Muscle of back (tissue), 11 donors: ENCODE data around the gene MEGF11. TPM values are rescaled to one million over a fixed set of nuclear protein-coding genes. Genes with fewer than 3 reads are reported as not detected.

ENCODE experiments used
- DNase-seq, 3 donors: peaks; one replicate each; pipeline versions ENCODE4 v3.0.0 to v3.0.0-alpha.2; 2013
- polyA plus RNA-seq, 10 donors: library from polyadenylated mRNA; unstranded; fragments of 120-200 nt; gene quantifications; one replicate each; pipeline ENCODE4 v1.2.1, GENCODE V29; 2013; ENCODE audit not compliant: insufficient read length in 10 of 10

The MEGF11 gene
- polyA plus RNA-seq, 10 donors: 0.06 to 0.57 (median 0.35) TPM

DNA sequence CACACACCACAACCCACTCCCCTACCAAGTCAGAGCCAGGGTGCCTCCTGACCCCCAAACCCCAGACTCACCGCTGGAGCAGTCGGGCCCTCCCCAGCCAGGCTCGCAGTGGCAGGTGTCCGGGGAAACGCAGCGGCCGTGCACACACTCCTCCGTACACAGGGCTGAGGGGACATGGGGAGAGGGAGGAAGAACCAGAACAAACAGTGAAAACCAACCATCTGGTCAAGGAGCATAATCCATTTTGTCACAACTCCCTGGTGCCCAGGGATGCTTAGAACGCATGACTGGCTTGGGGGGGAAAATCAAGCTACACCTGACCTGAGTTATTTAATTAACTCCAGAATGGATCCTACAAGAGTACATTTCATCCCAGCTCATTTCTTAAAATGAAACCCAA lies 159.2 kb downstream of the MEGF11 start:
- no peak for DNase-seq

DNA sequence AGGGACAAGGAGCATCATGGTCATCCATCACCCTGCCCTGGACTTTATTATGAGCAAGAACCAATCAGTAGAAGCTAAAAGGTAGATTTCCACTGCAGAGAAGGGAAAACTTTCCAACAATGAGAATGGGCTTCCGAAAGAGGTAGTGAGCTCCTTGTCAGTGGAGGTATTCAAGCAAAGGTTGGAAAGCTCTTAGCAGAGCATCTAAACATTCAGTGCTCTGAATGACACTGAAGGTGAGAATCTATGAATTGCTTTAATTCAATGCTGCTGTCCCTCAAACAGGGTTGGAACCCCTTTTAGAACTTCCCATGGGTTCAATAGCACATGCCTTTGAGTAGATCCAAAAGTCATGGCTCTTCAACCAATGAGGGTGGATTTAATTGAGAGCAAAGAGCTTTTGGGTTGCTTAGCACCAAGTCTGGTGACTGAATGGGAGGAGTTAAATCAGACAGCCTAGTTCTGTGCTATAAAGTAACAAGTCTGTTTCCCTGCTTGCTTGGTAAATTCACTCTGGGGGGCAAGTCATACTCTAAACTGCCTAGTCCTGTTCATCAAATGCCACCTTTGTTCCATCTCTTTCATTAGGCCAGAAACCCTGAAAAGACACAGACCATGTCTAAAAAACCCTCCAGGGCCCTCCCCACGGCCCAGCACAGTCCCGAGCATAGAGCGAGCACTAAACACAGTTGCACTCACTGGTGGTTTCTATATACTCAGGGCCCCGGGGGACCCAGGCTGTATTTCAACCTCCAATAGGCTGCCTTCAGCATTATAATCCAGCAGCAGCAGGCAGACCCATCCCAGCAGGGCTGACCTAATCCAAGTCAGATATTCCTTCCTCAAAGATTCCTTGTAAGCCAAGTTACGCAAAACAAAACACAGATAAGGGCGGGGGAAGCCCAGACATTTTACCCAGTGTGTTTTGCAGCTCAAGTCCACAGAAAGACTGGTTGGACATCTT lies 161.2 kb downstream of the MEGF11 start:
- no peak for DNase-seq

- no peak for DNase-seq
Observed at GRCh38 chr15:66089509-66089908, 164.0 kb downstream of the MEGF11 start.

- DNase-seq: peak; percentile 47 to 60 (median 56)
Observed at GRCh38 chr15:66089049-66089448, 164.5 kb downstream of the MEGF11 start.

GRCh38 chr15:66085128-66085527 lies 168.4 kb downstream of the MEGF11 start:
- DNase-seq: no peak

- DNase-seq: no peak
Observed at GRCh38 chr15:66084704-66085103, 168.8 kb downstream of the MEGF11 start.

DNA sequence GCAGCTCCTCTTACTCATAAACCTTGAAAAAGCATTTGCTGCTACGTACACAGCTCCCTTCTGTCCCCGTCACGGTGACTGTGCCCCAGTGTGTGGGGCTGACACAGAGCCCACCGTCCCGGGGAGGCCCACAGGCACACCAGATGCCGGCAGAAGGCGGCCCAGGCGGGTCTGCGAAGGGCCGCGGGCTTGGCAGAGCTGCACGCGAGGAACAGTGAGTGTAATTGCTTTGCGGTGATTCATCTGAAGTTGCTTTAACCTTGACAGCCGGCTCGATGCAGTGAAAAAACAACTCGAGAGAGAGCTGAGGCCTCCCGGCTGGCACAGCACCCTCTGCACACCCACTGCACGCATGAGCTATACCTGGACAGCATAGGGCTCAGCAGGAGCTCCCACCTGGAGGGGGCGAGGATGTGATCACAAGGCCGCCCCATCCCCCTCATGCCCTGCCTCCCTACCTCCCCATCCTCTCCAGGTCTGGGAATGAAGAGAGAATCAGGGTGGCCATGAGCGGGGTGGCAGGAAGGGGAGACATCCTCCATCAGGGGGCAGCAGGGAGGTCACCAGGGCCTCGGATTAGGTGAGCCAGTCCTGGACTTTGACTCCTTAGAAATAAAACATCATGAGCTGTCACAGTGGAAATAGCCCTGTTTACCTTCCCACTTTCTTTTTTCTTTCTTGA lies 172.7 kb downstream of the MEGF11 start:
- DNase-seq: no peak

DNA sequence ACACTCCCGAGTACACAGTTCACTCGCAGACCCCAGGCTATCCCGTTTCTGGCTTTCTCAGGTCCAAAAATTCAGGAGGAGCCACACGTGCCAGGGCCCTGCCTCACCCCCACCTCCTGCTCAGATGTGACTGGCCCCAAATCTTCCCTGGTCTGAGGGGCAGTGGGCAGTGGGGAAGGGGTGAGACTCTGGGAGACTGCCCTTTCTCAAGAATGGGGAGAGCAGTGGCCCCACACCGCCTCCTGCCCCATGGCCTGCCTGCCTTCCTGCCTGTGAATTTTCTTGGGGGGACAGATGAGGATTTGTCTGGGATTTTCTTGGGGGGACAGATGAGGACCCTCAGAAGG lies 174.6 kb downstream of the MEGF11 start:
- DNase-seq: no peak

DNA sequence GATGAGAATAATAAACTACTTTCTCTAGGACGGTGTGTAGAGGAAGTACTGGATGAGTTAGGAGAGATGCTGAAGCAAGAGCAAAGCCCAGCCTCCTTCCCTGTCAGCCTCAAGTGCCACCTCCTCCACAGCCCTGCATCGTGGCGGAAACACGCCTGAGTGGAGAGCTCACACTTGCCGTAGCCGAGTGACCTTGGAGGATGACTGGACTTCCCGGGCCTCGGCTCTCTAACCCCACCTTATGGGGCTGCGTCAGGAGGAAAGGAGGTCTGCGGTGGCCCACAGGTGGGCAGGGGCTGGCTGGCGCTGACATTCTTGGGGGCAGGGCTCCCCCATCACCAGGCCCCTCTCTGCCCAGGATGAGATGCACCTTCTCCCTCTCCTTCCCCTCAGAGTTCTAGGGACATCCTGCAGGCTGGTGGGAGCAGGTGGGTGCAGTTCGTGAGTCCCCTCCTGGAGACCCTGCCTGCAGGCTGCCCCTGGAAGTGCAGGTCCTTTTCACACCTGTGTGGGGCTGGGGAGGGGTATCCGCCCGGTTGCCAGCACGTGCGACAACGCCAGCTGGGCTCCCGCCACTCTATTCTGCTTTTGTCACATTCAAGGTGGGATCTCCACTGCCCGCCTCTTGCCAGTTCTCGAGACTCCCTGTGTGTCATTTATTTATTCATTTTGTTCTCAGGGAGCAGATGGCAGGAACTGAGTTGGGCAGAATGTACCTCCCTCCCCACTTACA lies 175.2 kb downstream of the MEGF11 start:
- DNase-seq: no peak

DNA sequence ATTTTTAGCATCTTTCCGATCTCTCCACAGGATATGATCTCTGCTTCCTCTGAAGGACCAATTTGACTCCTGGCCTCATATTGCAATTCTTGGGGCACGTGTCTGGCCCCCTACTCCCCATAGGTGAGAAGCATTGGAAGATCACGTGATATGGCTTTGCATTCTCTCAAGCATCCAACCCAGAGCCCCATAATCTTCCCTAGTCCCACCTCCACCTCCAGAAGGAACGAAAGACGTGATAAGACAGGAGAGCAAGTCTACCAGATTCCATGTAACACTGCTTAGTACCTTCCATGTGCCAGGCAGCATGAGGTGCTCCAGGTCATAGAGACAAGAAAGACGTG lies 176.3 kb downstream of the MEGF11 start:
- no peak for DNase-seq

DNA sequence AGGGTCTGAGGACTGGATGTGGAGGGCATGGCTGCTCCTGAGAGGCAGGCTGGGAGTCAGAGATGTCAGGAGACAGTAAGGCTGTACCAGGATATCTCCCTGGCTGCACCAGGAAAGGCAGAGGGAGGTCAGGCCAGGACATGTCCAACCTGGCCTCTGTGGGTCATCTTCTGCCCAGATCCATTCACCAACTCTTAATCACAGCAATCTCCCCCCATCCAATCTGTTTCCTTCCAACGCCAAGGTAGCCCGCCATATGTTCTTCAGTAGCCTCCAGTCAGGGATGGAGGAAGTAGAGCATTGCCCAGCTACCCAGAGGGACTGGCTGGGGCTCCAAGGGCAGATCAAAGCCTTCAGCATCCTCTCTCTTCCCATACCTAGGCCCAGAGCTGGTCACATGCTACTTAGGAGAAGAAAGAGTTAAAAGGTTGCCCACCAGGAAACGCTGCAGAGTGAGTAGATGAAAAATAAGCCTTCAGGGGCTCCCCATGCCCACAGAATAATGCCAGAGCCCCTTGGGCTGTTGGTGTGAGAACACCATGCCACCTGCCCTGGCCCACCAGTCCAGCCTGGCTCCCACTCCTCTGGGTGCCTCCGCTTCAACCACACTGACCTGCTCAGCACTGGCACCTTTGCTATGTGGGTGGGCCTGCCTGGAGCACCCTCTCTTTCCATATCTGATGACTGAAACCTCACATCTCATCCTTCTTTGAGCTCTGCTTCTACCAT lies 176.8 kb downstream of the MEGF11 start:
- no peak for DNase-seq

DNA sequence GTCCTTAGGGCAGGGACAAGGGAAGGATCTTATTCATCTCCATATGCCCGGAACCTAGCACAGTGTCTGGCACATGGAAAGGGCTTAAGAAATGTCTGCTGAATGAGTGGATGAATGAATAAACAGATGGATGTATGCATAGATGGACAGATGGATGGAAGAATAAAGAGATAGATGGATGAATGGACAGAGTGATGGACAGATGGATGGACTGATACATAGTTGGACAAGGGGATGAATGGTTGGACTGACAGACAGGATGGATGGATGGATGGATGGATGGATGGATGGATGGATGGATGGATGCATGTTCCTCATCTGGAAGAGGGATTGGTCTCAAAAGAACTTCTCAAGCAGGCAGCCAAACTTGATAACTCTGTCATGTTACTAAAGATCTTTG lies 177.6 kb downstream of the MEGF11 start:
- DNase-seq: no peak

- DNase-seq: no peak
Observed at GRCh38 chr15:66072616-66073361, 180.8 kb downstream of the MEGF11 start.

GRCh38 chr15:66071921-66072295 lies 181.6 kb downstream of the MEGF11 start:
- DNase-seq: no peak

DNA sequence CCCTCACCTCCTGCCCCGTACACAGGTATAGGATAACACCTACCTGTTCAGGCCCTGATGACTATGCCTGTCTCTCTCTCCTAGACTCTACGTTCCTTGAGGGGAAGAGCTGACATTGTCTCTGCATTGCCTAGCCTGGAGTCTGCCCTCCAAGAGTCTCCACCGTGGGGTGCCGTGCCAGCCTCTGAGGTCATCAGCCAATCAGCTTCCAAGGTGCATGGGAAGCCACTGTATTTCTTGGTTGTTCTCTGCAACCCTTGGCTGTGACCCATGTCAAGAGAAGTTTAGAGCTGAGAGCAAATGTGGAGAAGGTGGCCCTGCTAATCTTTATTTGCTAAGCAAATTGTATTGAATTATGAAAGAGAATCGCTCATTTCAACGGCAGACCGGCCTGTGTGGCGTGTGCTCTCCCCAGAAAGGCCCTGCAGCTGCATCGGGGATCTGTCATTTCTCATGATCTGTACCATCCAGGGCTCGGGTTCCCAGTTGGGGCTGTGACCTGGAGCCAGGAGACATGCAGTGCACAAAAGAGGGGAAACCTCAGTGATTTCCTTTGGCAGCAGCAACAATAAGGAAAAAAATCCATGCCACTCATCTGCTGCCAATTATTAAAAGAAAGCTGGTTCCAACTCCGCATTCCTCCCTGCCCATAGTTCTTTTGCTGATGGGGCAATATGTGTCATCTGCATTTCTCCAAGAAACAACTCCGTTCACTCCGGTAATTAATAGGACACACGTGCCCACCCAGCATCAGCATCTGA lies 182.2 kb downstream of the MEGF11 start:
- DNase-seq: no peak

DNA sequence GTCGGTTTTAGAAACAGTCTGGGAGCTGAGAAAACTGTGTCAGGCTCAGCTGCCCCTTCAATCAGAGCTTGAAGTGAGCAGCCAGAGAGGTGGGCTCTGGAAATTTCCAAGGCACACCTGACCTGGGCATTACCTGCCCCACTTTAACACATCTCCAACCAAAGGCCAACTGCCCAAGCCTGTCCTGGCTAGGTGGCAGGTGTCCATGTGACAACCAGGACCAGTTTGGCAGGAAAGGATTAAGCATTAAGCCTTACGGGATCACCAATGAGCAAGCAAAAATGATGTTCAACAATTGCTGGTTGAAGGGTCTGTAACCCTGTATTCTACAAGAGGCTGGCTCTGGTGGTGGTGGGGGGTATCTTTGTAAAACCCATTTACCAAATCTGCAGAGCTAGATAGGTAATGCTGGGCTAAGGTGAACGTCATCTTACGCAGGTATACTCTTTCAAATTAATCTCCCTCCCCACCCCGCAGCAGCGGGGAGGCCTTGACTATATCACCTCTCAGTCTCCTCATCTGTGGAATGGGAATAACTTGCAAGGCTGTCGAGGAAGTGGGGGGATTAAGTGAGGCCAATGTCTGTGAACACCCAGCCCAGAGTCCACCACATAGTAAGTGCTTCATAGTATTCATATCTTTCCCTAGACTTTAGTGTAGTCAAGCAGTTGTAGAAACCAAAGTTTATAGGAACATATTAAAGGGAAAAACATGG lies 183.2 kb downstream of the MEGF11 start:
- no peak for DNase-seq

DNA sequence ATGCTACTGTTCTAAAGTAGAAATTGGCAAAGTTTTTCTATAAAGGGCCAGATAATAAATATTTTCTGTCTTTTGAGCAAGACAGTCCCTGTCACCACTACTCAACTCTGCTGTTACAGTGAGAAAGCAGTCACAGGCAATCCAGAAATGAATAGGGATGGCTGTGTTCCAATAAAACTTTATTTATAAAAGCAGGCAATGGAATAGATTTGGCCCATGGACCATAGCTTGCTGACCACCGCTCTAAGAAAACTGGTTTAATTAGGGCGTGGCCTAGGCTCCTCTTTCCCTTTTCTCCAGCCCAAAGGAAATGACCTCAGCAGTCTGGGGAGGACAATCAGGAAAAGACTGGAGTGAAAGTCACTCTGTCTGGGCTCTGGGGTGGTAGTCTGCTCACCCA lies 183.8 kb downstream of the MEGF11 start:
- no peak for DNase-seq

DNA sequence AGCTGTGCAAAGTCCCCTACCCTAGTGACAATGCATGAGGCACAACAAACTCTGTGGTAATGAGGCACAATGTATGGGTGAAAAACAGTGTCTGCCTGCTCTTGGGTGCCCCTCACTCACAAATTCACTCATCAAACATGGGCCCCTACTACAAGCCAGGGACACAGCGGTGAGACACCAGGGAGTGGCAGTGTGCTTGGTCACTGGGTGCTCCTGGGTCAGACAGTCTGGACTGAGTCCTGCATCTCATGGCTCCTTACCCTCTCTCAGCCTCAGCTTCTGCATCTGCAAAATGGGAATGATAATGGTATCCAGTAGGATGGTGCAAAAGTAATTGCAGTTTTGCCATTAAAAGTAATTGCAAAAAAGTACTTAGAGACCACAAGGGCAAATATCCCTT lies 184.7 kb downstream of the MEGF11 start:
- DNase-seq: no peak

DNA sequence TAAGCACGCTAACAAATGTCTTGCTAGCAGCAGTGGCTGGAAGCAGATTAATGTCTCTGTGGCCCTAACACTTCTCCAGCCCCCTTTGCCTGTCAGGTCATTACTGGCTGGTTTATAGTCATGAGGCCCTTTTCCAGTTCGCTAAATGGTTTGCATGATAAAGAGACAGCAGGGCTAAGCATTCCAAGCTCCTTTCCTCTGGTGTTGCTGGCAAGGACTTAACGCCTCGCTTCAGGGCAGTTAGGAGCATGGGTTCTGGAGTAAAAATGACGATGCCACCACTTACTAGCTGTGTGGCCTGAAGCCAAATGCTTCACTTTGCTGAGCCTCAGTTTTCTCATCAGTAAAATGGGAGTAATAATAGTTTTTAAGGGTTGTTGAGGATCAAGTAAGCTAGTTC lies 185.9 kb downstream of the MEGF11 start:
- no peak for DNase-seq

DNA sequence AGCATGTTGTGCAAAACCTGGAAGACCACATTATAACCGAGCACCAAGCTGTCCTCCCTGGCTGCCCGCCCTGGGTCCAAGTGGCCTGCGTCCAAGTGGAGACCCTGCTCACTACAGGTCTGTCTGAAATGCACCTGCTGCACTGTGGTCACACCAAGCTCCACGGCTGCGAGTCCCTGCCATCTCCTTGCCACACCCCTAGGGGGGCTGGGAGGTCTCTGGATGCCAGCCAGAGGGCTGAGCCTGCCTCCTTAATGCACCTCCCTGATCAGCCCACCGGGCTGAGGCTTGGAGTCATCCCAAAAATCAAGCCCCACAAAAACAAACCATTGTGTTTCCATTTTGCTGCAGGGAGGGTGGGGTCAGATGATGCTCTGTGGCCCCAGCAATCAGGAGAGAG lies 187.1 kb downstream of the MEGF11 start:
- no peak for DNase-seq
